GM10266 (cell line): Measurements from ENCODE around the gene SUCNR1.
"Not testable (repeated sequence)": the region's sequence is repeated elsewhere in the genome, so short reads cannot be mapped to it uniquely, and the experiment has no call there.

Source experiments
- DNase-seq: peaks from one replicate; pipeline ENCODE4 v3.0.0; 2012; ENCODE audit errors: extremely low spot score
- CTCF ChIP-seq: IDR thresholded peaks from 2 replicates; pipeline ENCODE4 v1.5.1; 2012; ENCODE audit warnings: mild to moderate bottlenecking, low read depth; ENCODE audit not compliant: control insufficient read depth, insufficient read depth; ENCODE audit errors: missing control alignments

Gene SUCNR1

GRCh38 chr3:151843275-151843674 lies 30.2 kb upstream of the SUCNR1 start:
- TF ChIP-seq CTCF = no peak
- DNase-seq = no peak

DNA sequence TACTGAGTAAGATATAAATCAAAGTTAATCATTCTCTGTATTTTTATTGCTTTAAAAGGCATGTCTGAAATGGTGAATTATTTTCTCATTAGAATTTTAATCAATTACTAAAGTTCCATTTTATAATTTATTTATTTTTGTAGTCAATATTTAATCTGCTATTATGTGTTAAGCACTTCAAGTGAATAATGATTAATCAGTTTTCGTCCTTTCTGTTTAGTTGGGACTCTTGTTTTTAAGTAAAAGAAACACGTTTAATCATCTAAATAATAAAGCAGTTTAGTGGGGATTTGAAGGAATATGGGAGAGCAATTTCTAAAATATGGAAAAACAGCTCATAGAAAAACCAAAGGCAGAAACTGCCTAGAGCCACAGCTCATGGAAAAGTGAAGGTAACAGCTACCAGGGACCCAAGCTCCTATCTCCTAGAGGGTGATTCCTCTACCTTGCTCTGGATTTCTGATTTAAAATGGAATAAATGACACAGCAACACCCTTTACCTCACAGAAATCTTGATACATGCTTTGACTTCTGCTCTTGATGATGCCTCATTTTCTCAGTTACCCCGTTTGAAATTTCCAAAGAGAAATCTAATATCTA lies 28.0 kb upstream of the SUCNR1 start:
- DNase-seq = no peak
- TF ChIP-seq CTCF = no peak

GRCh38 chr3:151850065-151850464 lies 23.4 kb upstream of the SUCNR1 start:
- not testable (repeated sequence) for DNase-seq

GRCh38 chr3:151852074-151852811 lies 21.2 kb upstream of the SUCNR1 start:
- TF ChIP-seq CTCF = no peak
- DNase-seq = no peak

DNA sequence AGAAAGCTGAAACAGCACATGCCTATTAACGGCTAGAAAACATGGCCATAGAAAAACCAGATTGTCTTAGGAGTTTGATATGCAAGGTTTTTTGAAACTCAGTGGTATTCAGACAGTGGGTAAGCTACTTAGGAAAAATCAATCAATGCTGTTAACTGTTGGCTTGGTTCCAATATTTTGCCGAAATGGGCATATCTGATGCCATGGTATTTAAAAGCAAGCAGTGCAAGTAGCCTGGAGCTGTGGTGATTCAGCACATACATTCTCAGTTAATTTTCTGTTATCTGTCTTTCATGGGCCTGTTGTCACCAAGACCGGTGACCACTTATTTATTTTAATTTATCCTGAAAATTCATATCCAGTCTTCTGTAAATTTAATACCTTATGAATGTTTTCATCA lies 17.3 kb upstream of the SUCNR1 start:
- no peak for TF ChIP-seq CTCF
- no peak for DNase-seq

DNA sequence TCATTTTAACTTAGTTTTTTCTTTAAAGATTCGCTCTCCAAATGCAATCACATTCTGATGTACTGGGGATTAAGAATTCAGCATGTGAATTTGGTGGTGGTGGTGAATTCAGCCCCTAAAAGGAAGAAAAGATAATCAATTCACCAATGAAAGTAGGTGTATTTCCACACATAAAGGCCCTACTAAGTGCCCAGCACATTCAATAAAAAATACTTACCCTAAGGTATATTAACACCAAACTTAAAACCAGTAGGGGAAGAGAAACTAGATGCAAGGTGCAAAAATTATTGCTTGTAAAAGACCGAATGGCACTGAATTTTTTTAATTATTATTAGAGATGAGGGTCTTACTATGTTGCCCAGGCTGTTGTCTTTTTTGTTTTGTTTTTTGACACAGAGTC lies 16.8 kb upstream of the SUCNR1 start:
- TF ChIP-seq CTCF = no peak
- no peak for DNase-seq

DNA sequence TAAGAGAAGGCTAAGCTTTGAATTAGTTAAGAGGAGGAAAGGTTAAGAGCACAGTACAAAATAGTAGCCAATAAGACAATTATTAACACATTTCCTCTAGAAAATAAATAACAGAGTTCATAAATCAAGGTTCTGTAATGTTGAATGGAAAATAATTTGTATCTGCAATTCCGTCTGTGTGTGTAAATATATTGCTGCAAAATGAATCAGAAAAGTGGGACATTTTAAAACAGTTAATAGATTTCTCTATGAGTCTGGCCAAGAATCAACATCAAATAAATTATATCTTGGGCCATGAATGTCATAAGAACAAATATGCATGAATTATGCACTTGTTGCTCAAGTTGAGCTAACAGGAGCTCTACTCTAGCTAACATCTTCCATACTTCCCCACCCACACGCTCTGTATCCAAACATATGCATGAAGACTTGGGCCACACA lies 14.2 kb upstream of the SUCNR1 start:
- DNase-seq = no peak
- TF ChIP-seq CTCF = no peak
